Activated naive CD4-positive, alpha-beta T cell treated with anti-CD3 and anti-CD28 coated beads for 36 hours (primary cell): ENCODE data around the gene FOS. TPM values are rescaled to one million over a fixed set of nuclear protein-coding genes. Genes with fewer than 3 reads are reported as not detected.

Experiments used
- total RNA-seq, 2 experiments: library from RNA; stranded (reverse); gene quantifications; one replicate each; pipeline ENCODE4 v1.2.3, GENCODE V29; 2021

FOS gene
- total RNA-seq, 2 experiments from 2014 or later: 34.5 to 35.7 TPM

Other genes with a start within 250 kb of the FOS start
- 10 to 100 TPM; 17.3 to 18.5 TPM for gene MLH3, start 227.4 kb upstream of the FOS start, total RNA-seq
- 10 to 100 TPM; 46.3 to 50.5 TPM for gene ACYP1, start 214.8 kb upstream of the FOS start, total RNA-seq
- gene ZC2HC1C, start 209.2 kb upstream of the FOS start, total RNA-seq: under 1 TPM; 0.64 to 0.86 TPM
- gene NEK9, start 151.8 kb upstream of the FOS start, total RNA-seq: 10 to 100 TPM; 53.5 to 55.6 TPM
- gene TMED10, start 102.2 kb upstream of the FOS start, total RNA-seq: 100 to 1,000 TPM; 151 to 156 TPM
- gene JDP2, start 149.2 kb downstream of the FOS start, total RNA-seq: 1 to 10 TPM; 2.8 to 3.2 TPM
- 100 to 1,000 TPM; 178 to 179 TPM for gene BATF, start 243.6 kb downstream of the FOS start, total RNA-seq